Adrenal gland (tissue), 12 donors: Measurements from ENCODE around the gene CEBPG. TPM values are rescaled to one million over a fixed set of nuclear protein-coding genes. Genes with fewer than 3 reads are reported as not detected.

Experiments
- DNase-seq, 7 donors: peaks; one replicate each; pipeline ENCODE4 v3.0.0-alpha.2; 2019 to 2020
- H3K27ac ChIP-seq, 5 donors: fragments of 200-600 bp; sonication (generic) in 4 of 5; 1 replicate in 3 of 5; 2 replicates in 2 of 5; pipeline versions ENCODE4 v1.5.1 to v1.8.0; 2016 to 2020; ENCODE audit warnings: mild to moderate bottlenecking in 1 of 5
- H3K27me3 ChIP-seq: fragments of 200-600 bp; 2 replicates; pipeline ENCODE4 v1.8.0; 2021
- H3K36me3 ChIP-seq, 2 donors: fragments of 200-600 bp; replicated peaks in 1 of 2; 1 replicate in 1 of 2; 2 replicates in 1 of 2; pipeline versions ENCODE4 v1.5.1 to v1.8.0; 2018 to 2022
- H3K4me1 ChIP-seq, 2 donors: fragments of 200-600 bp; replicated peaks in 1 of 2; 1 replicate in 1 of 2; 2 replicates in 1 of 2; pipeline versions ENCODE4 v1.5.1 to v1.8.0; 2018 to 2021
- H3K4me3 ChIP-seq, 4 donors: fragments of 200-600 bp; sonication (generic) in 3 of 4; one replicate each; pipeline ENCODE4 v1.5.1; 2016 to 2018
- H3K9me3 ChIP-seq, 3 donors: fragments of 200-600 bp; sonication (generic) in 1 of 3; replicated peaks in 1 of 3; 1 replicate in 2 of 3; 2 replicates in 1 of 3; pipeline versions ENCODE4 v1.5.1 to v1.8.0; 2016 to 2021
- POLR2A ChIP-seq, 2 donors: fragments of 450-650 bp; IDR thresholded peaks; one replicate each; pipeline ENCODE4 v1.6.1; 2017; ENCODE audit warnings: antibody characterized with exemption in 2 of 2, mild to moderate bottlenecking in 2 of 2, moderate library complexity in 1 of 2
- WGBS, 4 donors: extraction: QIAGEN DNeasy Blood & Tissue Kit in 2 of 4; methylation state at CpG; one replicate each; pipeline versions ENCODE4 v1.1.5 to v1.1.7; 2013 to 2017; 5-methylcytosine and 5-hydroxymethylcytosine counted together
- intact Hi-C, 2 donors: fragments of 100-400 bp; cut with DNase I; formaldehyde crosslinking; loops; one replicate each; pipeline versions ENCODE4 v1.14.1 to v1.15.0; 2022 to 2023
- polyA plus RNA-seq, 3 donors: library from polyadenylated mRNA; stranded (reverse); fragments of 200-250 nt in 2 of 3; fragments of 350-450 nt in 1 of 3; fragmentation: Illumina TruSeq in 1 of 3; extraction: RNeasy Lipid Tissue Mini Kit (QIAGEN cat#74804) in 1 of 3; gene quantifications; one replicate each; pipeline ENCODE4 v1.2.3, GENCODE V29; 2013 to 2014
- total RNA-seq, 9 donors: library from RNA; depleted of rRNA in 4 of 9; stranded (reverse); fragments of >200 nt in 4 of 9; fragments of 120-200 nt in 1 of 9; fragmentation: NEBNext Ultra II Directional in 1 of 9; extraction: Animal tissue kit (Norgen Biotek cat#: 25700) in 1 of 9; gene quantifications; one replicate each; pipeline versions ENCODE4 v1.1.0 to v1.2.4, GENCODE V29; 2013 to 2023
- TF ChIP-seq, protein P1 (sequence below), 6 experiments: fragments of 450-650 bp in 4 of 6; fragments of 200-600 bp in 2 of 6; sonication (generic) in 1 of 6; IDR thresholded peaks; 1 replicate in 5 of 6; 2 replicates in 1 of 6; pipeline versions ENCODE4 v1.5.1 to v1.8.0; 2016 to 2021; ENCODE audit warnings: antibody characterized with exemption in 6 of 6, mild to moderate bottlenecking in 2 of 6, moderate library complexity in 1 of 6
- donor health status: healthy with polysubstance abuse.
- donor health status: Bipolar disorder and iron deficiency.
- donor health status: DM: yes; HTN: yes; CAD: no.
- donor health status: DM: no; HTN: no; CAD: no.
- donor health status: DM: no; HTN: no; CAD: no.
- donor health status: DM: yes; HTN: yes; CAD: no.

Gene CEBPG
- total and polyA plus RNA-seq, 12 donors, result 8.9 to 21.9 (median 10.7) TPM

DNA sequence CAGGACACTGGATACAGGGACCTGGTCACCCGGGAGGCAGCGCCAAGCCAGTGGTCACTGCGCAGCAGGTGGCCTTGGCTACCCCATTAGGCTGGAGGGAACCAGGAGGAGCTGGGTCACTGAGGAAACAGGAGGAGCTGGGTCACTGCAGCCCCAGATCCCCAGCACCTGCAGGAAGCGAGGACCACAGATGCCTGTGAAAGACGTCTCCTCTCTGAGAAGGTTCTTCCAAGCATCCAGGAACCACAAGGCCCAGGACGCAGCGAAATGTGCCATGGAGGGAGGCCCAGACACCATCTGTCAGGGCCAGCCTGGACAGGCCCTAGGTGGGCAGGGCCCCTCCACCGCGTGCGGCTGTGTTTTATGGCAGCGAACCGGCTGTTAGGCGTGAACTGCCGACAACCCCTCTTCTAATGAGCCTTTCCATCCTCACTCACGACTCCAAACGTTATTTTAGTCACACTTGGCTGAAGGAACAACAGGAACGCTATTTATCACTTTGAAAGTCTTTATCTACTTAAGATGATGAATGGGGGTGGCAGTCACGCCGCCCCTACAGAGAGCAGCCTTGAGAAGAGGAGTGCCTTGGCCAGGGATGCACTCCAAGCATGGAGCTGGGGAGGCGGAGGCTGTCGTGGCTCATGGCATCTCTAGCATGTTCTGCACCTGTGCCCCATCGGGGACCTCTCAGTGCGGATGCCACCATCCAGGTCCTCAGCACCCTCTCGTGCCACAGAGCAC is 53.3 kb downstream of the CEBPG start:
- intact Hi-C loops, result no loop called here
- TF ChIP-seq, protein P1, sequence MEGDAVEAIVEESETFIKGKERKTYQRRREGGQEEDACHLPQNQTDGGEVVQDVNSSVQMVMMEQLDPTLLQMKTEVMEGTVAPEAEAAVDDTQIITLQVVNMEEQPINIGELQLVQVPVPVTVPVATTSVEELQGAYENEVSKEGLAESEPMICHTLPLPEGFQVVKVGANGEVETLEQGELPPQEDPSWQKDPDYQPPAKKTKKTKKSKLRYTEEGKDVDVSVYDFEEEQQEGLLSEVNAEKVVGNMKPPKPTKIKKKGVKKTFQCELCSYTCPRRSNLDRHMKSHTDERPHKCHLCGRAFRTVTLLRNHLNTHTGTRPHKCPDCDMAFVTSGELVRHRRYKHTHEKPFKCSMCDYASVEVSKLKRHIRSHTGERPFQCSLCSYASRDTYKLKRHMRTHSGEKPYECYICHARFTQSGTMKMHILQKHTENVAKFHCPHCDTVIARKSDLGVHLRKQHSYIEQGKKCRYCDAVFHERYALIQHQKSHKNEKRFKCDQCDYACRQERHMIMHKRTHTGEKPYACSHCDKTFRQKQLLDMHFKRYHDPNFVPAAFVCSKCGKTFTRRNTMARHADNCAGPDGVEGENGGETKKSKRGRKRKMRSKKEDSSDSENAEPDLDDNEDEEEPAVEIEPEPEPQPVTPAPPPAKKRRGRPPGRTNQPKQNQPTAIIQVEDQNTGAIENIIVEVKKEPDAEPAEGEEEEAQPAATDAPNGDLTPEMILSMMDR (IDR thresholded peaks at IDR 0.05), result no peak
- TF ChIP-seq POLR2A (IDR thresholded peaks at IDR 0.05), result no peak
- H3K36me3 ChIP-seq, result no peaks in the 10 kb centered on the region
- H3K27me3 ChIP-seq, result no peaks in the 10 kb centered on the region
- H3K4me1 ChIP-seq, result no peaks in the 10 kb centered on the region
- H3K9me3 ChIP-seq, result no peaks in the 10 kb centered on the region
- 74 to 81% (median 75%) methylated on average over 19 to 24 of the region's 24 CpGs for WGBS, 4 donors
- no peak overlapping the region for H3K4me3 ChIP-seq
- no peak overlapping the region for H3K27ac ChIP-seq
- no peak for DNase-seq

DNA sequence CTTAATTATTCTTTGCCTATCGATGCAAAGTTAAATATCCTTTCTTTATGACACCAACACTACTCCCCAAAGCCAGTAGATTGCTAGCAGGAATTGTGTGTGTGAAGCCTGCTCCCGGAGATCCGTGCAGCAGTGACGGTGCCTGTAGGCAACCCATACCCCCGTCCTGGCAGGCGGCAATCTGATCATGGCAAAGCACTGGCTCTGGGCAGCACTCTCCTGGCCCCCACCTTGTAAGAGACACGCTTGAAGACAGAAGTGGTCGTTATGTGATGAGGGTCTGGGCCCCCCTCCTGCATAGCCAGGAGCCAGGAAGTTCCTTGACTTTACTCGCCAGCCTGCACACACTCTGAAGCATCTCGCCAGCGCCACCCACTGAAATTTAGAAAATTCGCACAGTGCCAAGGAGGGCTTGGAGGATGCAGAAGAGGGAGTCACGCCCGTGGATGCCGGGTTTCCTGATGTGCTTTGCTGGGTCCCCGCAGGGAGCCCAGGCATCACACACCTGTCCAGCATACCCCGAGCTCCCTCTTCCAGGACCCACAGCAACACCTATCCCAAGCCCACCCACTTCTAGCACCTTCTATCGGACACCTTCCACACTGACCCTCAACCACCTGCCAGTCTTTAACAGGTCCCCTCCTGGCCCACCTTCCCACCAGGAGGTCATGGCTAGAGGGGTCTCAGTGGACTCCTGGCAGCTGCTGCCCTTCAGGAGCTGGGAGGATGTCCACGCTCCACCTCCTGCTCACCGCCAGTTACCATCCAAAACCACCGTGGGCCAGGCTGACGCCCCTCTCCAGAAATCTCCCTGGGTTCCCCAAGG is 54.5 kb downstream of the CEBPG start:
- no peaks in the 10 kb centered on the region for H3K27me3 ChIP-seq
- WGBS, 4 donors, result 89 to 94% (median 92%) methylated on average over 21 to 22 of the region's 22 CpGs
- TF ChIP-seq, protein P1 (IDR thresholded peaks at IDR 0.05), result no peak
- TF ChIP-seq POLR2A (IDR thresholded peaks at IDR 0.05), result no peak
- no peaks in the 10 kb centered on the region for H3K4me1 ChIP-seq
- intact Hi-C loops, result no loop called here
- H3K27ac ChIP-seq, result no peak overlapping the region
- H3K9me3 ChIP-seq, result no peaks in the 10 kb centered on the region
- no peaks in the 10 kb centered on the region for H3K36me3 ChIP-seq
- H3K4me3 ChIP-seq, result no peak overlapping the region
- DNase-seq, result no peak

DNA sequence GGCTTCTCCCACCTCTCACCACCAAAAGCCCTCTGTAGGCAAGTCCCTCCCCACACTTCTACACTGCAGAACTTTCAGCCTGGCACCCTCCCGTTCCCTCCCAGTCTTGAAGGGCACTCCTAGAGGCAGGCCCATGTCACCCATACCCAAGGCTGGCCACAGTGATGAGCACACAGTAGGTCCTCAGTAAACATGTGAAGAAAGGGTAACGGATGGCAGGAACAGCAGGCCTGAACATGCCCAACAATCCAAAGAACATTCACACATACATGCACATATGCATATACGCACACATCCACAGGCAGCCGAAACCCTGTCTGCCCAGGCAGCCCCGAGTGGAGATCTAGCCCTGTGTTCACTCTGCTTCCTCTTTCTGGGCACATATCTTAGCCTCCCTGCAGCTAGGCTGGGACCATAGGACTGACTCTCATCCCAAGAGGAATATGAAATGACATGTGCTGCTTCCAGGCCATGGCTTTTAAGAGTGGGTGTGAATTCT is 55.2 kb downstream of the CEBPG start:
- Histone ChIP-seq H3K27ac (no peak overlapping the region), H3K4me3 (no peak overlapping the region), H3K9me3 (no peaks in the 10 kb centered on the region), H3K36me3 (no peaks in the 10 kb centered on the region), H3K27me3 (no peaks in the 10 kb centered on the region), H3K4me1 (no peaks in the 10 kb centered on the region)
- no peak for DNase-seq
- 85 to 91% (median 90%) methylated on average over 5 of the region's 5 CpGs for WGBS, 4 donors
- intact Hi-C loops, result no loop called here
- TF ChIP-seq POLR2A (IDR thresholded peaks at IDR 0.05), result no peak

DNA sequence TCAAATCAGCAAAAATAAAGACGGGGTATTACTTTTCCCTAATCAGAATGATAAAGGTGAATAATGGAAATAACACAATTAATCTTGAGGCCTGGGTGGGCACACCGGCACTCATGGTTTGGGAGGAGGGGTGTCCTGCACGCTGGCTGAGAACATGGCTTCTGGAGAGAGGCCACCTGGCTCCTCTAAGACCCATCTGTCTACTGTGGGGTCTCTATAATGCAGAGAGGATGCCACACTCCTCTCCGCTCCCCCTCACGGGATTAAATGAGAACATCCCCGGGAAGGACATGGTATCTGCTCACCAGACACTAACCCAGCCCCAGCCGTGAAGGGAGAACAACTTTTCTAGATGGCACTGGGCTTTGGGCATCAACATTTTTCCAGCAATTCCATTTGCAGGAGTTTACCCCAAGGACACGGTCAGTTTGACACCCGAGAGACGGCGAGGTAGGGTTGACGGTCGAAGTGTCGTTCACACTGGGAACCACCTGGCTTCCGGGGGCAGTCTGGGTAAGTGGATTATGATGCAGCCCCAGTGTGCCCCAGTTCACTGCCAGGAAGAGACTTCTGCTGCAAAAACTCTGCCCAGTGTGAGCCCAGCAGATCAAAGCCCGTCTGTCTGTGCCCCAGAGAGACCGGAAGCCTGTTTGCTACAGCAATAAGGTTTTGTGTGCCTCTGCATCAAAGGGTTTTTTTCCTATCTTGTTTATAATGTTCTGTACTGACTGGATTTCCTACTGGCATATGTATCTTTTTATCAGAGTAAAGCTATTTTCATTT is 56.6 kb downstream of the CEBPG start:
- Histone ChIP-seq H3K9me3 (no peaks in the 10 kb centered on the region), H3K36me3 (no peaks in the 10 kb centered on the region), H3K27ac (no peak overlapping the region), H3K4me3 (no peak overlapping the region), H3K4me1 (no peaks in the 10 kb centered on the region), H3K27me3 (no peaks in the 10 kb centered on the region)
- 53 to 68% (median 63%) methylated on average over 17 of the region's 17 CpGs for WGBS, 4 donors
- TF ChIP-seq POLR2A (IDR thresholded peaks at IDR 0.05), result no peak
- TF ChIP-seq, protein P1 (IDR thresholded peaks at IDR 0.05), result no peak
- peak in 1 of 7 donors; percentile 9 for DNase-seq
- intact Hi-C loops, result loop anchor here in 1 of 2 donors (5.0 kb wide), 1 partner anchor 342 kb away; no protein-coding TSS in a partner anchor
